ENCODE measurements around the gene DBH.

Gene DBH

DNA sequence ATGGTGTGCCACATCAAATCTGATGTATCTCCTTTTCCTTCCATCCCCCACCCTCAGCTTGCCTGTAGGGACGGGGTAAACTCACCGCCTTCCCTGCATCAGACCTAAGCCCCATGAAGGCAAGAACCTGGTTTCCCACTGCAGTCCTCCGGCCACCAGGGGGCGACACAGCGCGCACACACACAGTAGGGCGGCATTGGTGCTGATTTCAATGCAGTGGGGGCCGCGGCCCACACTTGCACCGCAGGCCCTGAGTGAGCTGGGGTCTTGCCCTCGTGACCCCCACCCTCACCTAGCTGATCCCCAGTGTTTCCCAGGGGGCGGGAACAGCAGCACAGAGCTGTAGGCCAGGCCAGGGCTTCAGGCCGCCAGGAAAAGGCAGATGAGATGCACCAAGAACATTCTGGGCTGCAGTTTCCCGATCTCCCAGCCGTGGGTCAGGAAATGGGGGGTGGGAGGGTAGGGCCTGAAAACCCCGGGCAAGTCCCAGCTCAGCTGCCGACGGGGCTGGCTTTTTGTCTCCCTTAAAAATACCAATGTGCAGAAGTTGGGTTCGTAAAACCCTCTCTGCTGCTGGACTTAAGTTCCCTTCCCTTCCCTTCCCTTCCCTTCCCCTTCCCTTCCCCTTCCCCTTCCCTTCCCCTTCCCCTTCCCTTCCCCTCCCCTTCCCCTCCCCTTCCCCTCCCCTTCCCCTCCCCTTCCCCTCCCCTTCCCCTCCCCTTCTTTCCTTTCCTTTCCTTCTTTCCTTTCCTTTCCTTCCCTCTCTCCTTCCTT lies 46.5 kb upstream of the DBH start:
- H3K36me3 ChIP-seq (replicated peaks; ENCODE audit: insufficient read depth, low read length), result no peaks in the 10 kb centered on the region
- no peak overlapping the region for H3K4me3 ChIP-seq (ENCODE audit: low read length)
- no peak for DNase-seq
- no peaks in the 10 kb centered on the region for H3K79me2 ChIP-seq (ENCODE audit: low read length)
- H3K27ac ChIP-seq (ENCODE audit: low read length), result no peak overlapping the region
- H2AFZ ChIP-seq (ENCODE audit: low read length), result no peak overlapping the region
- H3F3A ChIP-seq (ENCODE audit: insufficient read depth, low read length), result no peaks in the 10 kb centered on the region
- no peak overlapping the region for H3K9ac ChIP-seq (ENCODE audit: low read length)
- no peaks in the 10 kb centered on the region for H4K20me1 ChIP-seq (ENCODE audit: insufficient read depth, low read length)
- no peaks in the 10 kb centered on the region for H3K9me3 ChIP-seq (replicated peaks; ENCODE audit: insufficient read depth, low read length)
- H3K9me2 ChIP-seq (replicated peaks; ENCODE audit: insufficient read depth, low read length), result no peaks in the 10 kb centered on the region
- H3K4me2 ChIP-seq (ENCODE audit: low read depth, low read length), result no peak overlapping the region
- TF ChIP-seq EZH2 (optimal IDR thresholded peaks at IDR 0.05; ENCODE audit: low read depth, low read length), result no peak
- TF ChIP-seq, protein P1, sequence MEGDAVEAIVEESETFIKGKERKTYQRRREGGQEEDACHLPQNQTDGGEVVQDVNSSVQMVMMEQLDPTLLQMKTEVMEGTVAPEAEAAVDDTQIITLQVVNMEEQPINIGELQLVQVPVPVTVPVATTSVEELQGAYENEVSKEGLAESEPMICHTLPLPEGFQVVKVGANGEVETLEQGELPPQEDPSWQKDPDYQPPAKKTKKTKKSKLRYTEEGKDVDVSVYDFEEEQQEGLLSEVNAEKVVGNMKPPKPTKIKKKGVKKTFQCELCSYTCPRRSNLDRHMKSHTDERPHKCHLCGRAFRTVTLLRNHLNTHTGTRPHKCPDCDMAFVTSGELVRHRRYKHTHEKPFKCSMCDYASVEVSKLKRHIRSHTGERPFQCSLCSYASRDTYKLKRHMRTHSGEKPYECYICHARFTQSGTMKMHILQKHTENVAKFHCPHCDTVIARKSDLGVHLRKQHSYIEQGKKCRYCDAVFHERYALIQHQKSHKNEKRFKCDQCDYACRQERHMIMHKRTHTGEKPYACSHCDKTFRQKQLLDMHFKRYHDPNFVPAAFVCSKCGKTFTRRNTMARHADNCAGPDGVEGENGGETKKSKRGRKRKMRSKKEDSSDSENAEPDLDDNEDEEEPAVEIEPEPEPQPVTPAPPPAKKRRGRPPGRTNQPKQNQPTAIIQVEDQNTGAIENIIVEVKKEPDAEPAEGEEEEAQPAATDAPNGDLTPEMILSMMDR (IDR thresholded peaks at IDR 0.05; ENCODE audit: low read length), result peak; percentile 67
- peaks cover 87% of the 10 kb centered on the region for H3K27me3 ChIP-seq (replicated peaks; ENCODE audit: insufficient read depth, low read length)
- no peaks in the 10 kb centered on the region for H3K4me1 ChIP-seq (ENCODE audit: low read length)

- Histone ChIP-seq H3K9me2 (replicated peaks; ENCODE audit: insufficient read depth, low read length) (no peaks in the 10 kb centered on the region), H3K4me1 (ENCODE audit: low read length) (no peaks in the 10 kb centered on the region), H3K36me3 (replicated peaks; ENCODE audit: insufficient read depth, low read length) (no peaks in the 10 kb centered on the region), H3K27me3 (replicated peaks; ENCODE audit: insufficient read depth, low read length) (peaks cover 84% of the 10 kb centered on the region), H3K27ac (ENCODE audit: low read length) (no peak overlapping the region), H2AFZ (ENCODE audit: low read length) (no peak overlapping the region), H3K79me2 (ENCODE audit: low read length) (no peaks in the 10 kb centered on the region), H3K4me2 (ENCODE audit: low read depth, low read length) (no peak overlapping the region), H4K20me1 (ENCODE audit: insufficient read depth, low read length) (no peaks in the 10 kb centered on the region), H3K9ac (ENCODE audit: low read length) (no peak overlapping the region), H3K9me3 (replicated peaks; ENCODE audit: insufficient read depth, low read length) (no peaks in the 10 kb centered on the region), H3F3A (ENCODE audit: insufficient read depth, low read length) (no peaks in the 10 kb centered on the region), H3K4me3 (ENCODE audit: low read length) (no peak overlapping the region)
- no peak for DNase-seq
- TF ChIP-seq EZH2 (optimal IDR thresholded peaks at IDR 0.05; ENCODE audit: low read depth, low read length) (no peak), EZH2phosphoT487 (IDR thresholded peaks at IDR 0.05; ENCODE audit: low read length) (no peak)
- TF ChIP-seq, protein P1 (IDR thresholded peaks at IDR 0.05; ENCODE audit: low read length), result no peak
Observed at GRCh38 chr9:133590231-133590855, 45.8 kb upstream of the DBH start.

DNA sequence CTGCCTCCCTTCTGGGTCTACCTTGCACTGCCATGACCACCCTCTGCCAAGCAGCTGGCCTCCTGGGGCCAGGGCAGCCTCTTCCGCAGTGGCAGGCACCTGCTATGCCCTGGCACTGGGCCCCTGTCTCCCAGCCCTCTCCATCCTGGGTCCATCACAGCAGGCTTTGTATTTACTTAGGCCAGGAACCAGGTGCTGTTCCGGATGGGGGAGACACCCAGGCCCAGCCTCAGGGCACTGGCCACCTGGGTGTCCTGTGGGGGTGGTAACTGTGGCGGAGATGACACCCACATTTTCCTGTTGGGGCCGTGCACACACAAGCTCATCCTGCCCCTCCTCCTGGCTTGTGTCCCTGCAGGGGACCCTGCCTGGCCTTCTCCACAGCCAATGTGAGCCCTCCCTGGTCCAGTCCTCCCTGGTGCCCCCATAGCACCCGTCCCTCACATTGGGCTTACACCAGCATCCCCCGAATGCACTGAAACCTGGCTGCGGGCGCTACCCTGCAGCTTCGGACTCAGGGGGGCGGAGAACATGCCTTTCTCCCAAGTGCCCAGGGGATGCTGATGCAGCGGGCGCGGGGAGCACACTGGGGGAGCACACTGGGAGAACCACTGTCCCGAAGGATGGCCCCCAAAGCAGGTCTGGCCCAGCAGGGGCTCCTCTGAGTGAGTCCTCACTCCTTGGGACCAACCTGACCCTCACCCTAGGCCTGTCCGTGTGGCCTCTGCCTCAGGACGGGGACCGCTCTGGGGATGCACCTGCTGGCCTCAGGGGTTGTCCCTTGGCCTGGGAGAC lies 44.9 kb upstream of the DBH start:
- no peaks in the 10 kb centered on the region for H3K4me1 ChIP-seq (ENCODE audit: low read length)
- no peaks in the 10 kb centered on the region for H3F3A ChIP-seq (ENCODE audit: insufficient read depth, low read length)
- no peaks in the 10 kb centered on the region for H4K20me1 ChIP-seq (ENCODE audit: insufficient read depth, low read length)
- H3K4me2 ChIP-seq (ENCODE audit: low read depth, low read length), result no peak overlapping the region
- no peak for DNase-seq
- no peaks in the 10 kb centered on the region for H3K9me2 ChIP-seq (replicated peaks; ENCODE audit: insufficient read depth, low read length)
- no peaks in the 10 kb centered on the region for H3K79me2 ChIP-seq (ENCODE audit: low read length)
- peaks cover 79% of the 10 kb centered on the region for H3K27me3 ChIP-seq (replicated peaks; ENCODE audit: insufficient read depth, low read length)
- no peaks in the 10 kb centered on the region for H3K9me3 ChIP-seq (replicated peaks; ENCODE audit: insufficient read depth, low read length)
- no peaks in the 10 kb centered on the region for H3K36me3 ChIP-seq (replicated peaks; ENCODE audit: insufficient read depth, low read length)
- H3K9ac ChIP-seq (ENCODE audit: low read length), result no peak overlapping the region
- H3K27ac ChIP-seq (ENCODE audit: low read length), result no peak overlapping the region
- H3K4me3 ChIP-seq (ENCODE audit: low read length), result no peak overlapping the region
- TF ChIP-seq, protein P1 (IDR thresholded peaks at IDR 0.05; ENCODE audit: low read length), result no peak
- TF ChIP-seq EZH2 (optimal IDR thresholded peaks at IDR 0.05; ENCODE audit: low read depth, low read length), result no peak
- no peak overlapping the region for H2AFZ ChIP-seq (ENCODE audit: low read length)
